Activated CD8-positive, alpha-beta memory T cell treated with anti-CD3 and anti-CD28 coated beads for 36 hours (primary cell): Measurements from ENCODE around the gene RTEL1. TPM values are rescaled to one million over a fixed set of nuclear protein-coding genes. Genes with fewer than 3 reads are reported as not detected.

Experiments used
- CTCF ChIA-PET: fragments of 350-600 bp; sonication (Branson Sonifier 250); formaldehyde crosslinking; loops from one replicate; lab custom pipeline; 2021; ENCODE audit warnings: antibody characterized with exemption; lab: Charles Lee
- POLR2A ChIA-PET: fragments of 350-600 bp; sonication (Branson Sonifier 250); formaldehyde crosslinking; loops from one replicate; lab custom pipeline; 2021; ENCODE audit warnings: antibody characterized with exemption; lab: Charles Lee
- total RNA-seq, 2 experiments: library from RNA; stranded (reverse); gene quantifications; one replicate each; pipeline ENCODE4 v1.2.3, GENCODE V29; 2021

RTEL1 gene
- total RNA-seq, 2 experiments from 2014 or later: 51.2 to 56.8 TPM

- POLR2A ChIA-PET: no interaction called here
Observed at GRCh38 chr20:63680427-63680826, 22.3 kb downstream of the RTEL1 start.

GRCh38 chr20:63680857-63681608, 22.9 kb downstream of the RTEL1 start:
- ChIA-PET POLR2A (no interaction called here), CTCF (no interaction called here)

More at GRCh38 chr20:63680427-63680826, 22.3 kb downstream of the RTEL1 start:
- CTCF ChIA-PET: no interaction called here

GRCh38 chr20:63681609-63682142, 23.6 kb downstream of the RTEL1 start:
- CTCF ChIA-PET: no interaction called here
- POLR2A ChIA-PET: no interaction called here

- POLR2A ChIA-PET: interaction anchor here (0.5 kb wide), 1 partner anchor 82 kb away, joined by 3 read pairs; no protein-coding TSS in a partner anchor
- CTCF ChIA-PET: no interaction called here
Observed at GRCh38 chr20:63682384-63683139, 24.4 kb downstream of the RTEL1 start.

- ChIA-PET CTCF (no interaction called here), POLR2A (no interaction called here)
Observed at GRCh38 chr20:63685269-63686026, 27.3 kb downstream of the RTEL1 start.

GRCh38 chr20:63686094-63686491, 28.0 kb downstream of the RTEL1 start:
- POLR2A ChIA-PET: no interaction called here
- CTCF ChIA-PET: no interaction called here

GRCh38 chr20:63686492-63687321, 28.6 kb downstream of the RTEL1 start:
- ChIA-PET POLR2A (no interaction called here), CTCF (no interaction called here)

GRCh38 chr20:63687419-63688178, 29.5 kb downstream of the RTEL1 start:
- ChIA-PET CTCF (no interaction called here), POLR2A (no interaction called here)

GRCh38 chr20:63688228-63689045, 30.3 kb downstream of the RTEL1 start:
- CTCF ChIA-PET: no interaction called here

GRCh38 chr20:63689046-63690002, 31.2 kb downstream of the RTEL1 start:
- ChIA-PET CTCF (no interaction called here), POLR2A (interaction anchor here (1.0 kb wide), 1 partner anchor 48 kb away, joined by 3 read pairs; no protein-coding TSS in a partner anchor)

More at GRCh38 chr20:63688228-63689045, 30.3 kb downstream of the RTEL1 start:
- POLR2A ChIA-PET: interaction anchor here (1.0 kb wide), 1 partner anchor 47 kb away, joined by 3 read pairs; no protein-coding TSS in a partner anchor

GRCh38 chr20:63690003-63690897, 32.1 kb downstream of the RTEL1 start:
- POLR2A ChIA-PET: no interaction called here

GRCh38 chr20:63690898-63691710, 33.0 kb downstream of the RTEL1 start:
- ChIA-PET CTCF (interaction anchor here (1.0 kb wide), 1 partner anchor 16 kb away, joined by 3 read pairs; the partner anchor contains the start of genes ARFRP1 and ZGPAT), POLR2A (no interaction called here)

More at GRCh38 chr20:63690003-63690897, 32.1 kb downstream of the RTEL1 start:
- CTCF ChIA-PET: no interaction called here

GRCh38 chr20:63691711-63692435, 33.8 kb downstream of the RTEL1 start:
- POLR2A ChIA-PET: no interaction called here

More at GRCh38 chr20:63691711-63692435, 33.8 kb downstream of the RTEL1 start:
- CTCF ChIA-PET: interaction anchor here (1.0 kb wide), 1 partner anchor 16 kb away, joined by 3 read pairs; the partner anchor contains the start of genes ARFRP1 and ZGPAT
